ENCODE measurements around the gene G6PC1.
"Not testable (repeated sequence)": the region's sequence is repeated elsewhere in the genome, so short reads cannot be mapped to it uniquely, and the experiment has no call there.

Gene G6PC1

GRCh38 chr17:42873932-42874695 lies 26.5 kb upstream of the G6PC1 start:
- DNase-seq, result not testable (repeated sequence)

DNA sequence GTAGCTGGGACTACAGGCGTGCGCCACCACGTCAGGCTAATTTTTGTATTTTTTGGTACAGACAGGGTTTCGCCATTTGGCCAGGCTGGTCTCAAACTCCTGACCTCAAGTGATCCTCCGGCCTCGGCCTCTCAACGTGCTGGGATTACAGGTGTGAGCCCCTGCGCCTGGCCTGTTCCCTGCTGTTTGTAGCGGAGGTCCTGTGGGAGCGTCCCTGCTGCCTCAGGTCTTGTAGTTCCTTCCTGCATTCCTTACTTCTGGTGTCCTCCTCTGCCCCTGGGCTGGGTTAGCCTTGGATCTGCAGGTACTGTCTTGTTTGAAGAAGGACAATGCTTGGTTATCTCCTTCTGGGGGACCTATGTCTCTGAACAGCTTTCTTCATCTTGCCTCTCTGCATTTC lies 23.6 kb upstream of the G6PC1 start:
- DNase-seq, result no peak

DNA sequence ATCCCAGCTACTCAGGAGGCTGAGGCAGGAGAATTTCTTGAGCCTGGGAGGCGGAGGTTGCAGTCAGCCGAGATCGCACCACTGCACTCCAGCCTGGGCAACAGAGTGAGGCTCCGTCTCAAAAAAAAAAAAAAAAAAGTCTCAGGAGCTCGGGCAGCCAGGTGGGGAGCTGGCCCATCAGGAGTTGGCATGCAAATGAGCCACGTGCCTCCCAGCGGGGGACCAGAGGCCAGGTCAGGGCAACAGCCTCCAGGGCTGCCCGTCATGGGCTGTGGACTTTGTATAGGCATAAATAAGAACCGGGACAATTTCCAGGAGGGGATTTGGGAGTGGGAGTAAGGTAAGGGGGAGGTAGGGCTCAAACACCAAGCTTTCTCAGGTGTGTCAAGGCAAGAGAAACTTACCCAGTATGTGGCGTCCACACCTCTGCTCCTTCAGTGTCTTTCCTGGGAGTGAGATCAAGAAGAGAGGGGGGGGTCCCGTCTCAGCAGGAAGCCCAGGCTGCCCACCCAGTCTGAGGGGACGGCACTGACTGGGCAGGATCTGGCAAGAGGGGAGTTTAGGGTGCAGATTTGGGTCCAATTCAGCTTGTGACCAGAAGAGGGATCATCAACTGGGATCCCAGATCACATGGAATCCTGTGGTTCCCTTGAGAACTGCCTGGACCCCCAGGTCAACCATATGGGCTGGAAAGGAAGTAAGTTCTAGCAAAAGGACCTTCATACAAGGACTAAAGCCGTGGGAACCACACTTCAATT lies 22.3 kb upstream of the G6PC1 start:
- no peak for DNase-seq

DNA sequence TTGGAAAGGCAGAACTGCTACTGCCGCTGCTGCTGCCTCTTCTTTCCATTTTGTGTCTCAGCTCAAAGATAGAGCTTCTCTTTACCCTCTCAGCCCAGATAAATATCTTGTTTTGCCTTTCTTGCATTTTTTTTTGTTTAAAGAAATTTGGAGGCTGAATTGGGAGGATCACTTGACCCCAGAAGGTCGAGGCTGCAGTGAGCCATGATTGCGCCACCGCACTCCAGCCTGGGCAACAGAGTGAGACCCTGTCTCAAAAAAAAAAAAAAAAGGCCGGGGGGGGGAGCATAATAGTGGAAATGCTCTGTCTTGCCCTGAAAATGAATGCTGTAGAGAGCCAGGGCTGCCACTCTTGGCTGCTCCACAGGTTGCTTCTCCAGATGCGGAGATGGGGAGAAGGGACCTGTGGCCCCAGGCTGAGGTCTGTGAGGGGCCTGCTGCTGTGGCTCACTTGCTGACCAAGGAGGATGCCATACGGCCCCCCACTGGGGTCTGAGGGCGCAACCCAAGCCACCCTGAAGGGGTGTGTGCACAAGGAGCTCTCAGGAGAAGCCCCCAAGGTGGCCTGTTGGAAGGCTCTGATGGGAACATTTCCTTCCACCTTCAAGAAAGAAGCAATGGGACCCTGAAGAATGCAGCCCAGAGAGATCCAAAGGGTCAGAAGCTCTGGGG lies 21.5 kb upstream of the G6PC1 start:
- DNase-seq, result no peak

DNA sequence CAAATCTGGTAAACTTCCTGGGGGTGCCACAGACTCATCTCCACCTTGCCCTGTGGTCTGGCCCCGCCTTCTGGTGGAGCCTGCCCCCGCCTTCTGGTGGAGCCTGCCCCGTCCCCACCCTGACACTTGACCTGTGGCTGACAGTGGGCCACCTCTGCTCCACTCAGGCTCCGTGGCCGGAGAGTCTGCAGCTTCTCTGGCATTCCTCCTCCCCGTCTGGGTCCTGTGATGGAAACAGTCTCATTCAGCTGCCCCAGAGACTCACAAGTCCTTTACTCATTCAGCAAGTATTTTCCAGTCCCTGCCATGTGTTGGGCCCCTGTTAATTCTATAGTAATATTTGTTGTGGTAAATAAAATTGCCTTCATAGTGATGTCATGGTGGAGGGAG lies 21.0 kb upstream of the G6PC1 start:
- DNase-seq, result no peak

GRCh38 chr17:42880776-42881310 lies 19.8 kb upstream of the G6PC1 start:
- peak in 4 of 51 donors; percentile 2 to 27 (median 4) for DNase-seq

DNA sequence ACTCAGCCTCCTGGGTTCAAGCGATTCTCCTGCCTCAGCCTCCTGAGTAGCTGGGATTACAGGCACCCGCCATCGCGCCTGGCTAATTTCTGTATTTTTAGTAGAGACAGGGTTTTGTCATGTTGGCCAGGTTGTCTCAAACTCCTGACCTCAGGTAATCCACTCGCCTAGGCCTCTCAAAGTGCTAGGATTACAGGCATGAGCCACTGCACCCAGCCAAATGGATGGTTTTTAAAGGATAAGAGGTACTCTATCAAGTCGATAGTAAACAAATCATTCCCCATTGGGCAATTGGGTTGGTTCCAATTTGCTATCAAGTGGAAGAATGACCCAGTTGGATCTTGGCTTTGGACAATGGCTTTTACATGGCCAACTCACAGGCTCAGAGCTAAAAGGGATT lies 18.9 kb upstream of the G6PC1 start:
- not testable (repeated sequence) for DNase-seq

DNA sequence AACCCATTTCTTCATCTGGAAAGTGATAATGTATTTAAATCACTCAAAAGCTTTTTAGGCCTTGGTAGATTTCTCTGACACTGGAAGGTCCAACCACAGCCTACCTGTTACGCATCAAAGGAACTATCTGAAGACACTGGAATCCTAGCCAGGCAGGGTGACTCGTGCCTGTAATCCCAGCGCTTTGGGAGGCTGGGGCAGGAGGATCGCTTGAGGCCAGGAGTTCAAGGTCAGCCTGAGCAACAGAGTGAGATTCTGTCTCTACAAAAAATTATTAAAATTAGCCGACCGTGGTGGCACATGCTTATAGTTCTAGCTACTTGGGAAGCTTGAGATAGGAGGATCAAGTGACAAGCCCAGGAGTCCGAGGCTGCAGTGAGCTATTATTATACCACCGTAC lies 18.4 kb upstream of the G6PC1 start:
- no peak for DNase-seq

- DNase-seq, result no peak
These were observed 16.6 kb upstream of the G6PC1 start for GRCh38 chr17:42883802-42884558.

DNA sequence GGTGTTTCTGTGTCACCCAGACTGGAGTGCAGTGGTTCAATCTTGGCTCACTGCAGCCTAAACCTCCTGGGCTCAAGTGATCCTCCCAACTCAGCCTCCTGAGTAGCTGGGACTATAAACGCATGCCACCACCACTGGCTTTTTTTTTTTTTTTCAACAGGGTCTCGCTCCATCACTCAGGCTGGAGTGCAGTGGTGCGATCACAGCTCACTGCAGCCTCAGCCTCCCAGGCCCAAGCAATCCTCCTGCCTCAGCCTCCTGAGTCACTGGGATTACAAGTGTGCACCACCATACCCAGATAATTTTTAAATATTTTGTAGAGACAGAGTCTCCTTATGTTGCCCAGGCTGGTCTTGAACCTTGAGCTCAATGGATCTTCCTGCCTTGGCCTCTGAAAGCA lies 14.8 kb upstream of the G6PC1 start:
- not testable (repeated sequence) for DNase-seq

DNA sequence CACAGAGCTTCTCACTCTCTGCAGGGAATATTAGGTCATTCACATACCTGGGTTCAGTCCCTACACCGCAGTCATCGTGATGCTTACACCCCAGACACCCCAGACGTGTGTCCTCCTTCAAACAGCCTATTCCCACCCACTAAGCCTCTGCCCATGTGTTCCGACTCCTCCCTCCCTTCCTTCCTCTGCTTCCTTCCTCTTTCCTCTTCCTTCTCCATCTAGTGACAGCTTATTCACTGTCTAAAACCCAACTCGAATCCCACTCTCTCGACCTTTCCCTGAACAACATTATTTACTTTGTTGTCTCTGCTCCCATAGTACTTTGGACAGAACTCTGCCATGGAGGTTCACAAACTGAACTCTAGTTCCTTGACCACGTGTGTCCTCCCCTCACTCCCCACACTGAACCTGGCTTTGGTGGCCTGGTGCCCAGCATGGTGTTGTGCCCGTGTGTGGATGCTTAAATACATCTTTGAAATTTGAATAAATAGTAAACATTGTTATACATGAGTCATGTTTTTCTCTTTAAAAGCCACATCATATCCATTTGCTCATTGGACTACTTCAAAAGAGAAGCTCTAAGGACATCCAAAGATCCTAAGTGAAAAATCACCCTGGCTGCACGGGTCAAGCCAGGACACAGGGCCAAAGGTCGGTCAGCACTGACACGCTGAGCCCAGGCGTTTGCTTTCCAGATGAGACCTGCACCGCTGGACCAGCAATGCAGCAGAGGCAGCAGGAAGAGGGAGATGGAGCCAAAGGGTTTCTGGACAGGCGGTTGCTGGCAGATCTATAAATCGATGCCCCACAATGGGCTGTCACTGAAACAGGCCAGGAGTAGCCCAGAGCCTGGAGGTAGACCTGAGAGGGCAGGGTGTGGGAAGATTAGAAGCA lies 14.1 kb upstream of the G6PC1 start:
- DNase-seq, result no peak

DNA sequence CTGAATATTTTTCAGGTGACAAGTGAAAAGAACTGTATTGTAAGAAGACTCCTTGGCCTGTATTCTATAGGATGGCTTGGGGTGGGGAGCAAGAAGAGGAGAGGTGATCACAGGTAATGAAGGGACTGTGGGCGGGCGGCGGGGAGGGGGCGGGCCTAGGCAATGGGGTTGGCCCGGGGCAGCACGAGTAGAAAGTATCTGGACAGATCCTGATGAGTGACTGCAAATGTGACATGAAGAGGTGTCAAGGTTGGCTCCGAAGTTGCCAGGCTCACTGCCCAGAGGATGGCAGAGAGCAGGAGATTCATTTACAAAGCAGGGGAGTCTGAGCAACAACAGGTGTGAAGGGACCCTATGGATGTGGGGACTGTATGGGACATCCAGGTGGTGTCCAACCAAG lies 10.8 kb upstream of the G6PC1 start:
- no peak for DNase-seq

DNA sequence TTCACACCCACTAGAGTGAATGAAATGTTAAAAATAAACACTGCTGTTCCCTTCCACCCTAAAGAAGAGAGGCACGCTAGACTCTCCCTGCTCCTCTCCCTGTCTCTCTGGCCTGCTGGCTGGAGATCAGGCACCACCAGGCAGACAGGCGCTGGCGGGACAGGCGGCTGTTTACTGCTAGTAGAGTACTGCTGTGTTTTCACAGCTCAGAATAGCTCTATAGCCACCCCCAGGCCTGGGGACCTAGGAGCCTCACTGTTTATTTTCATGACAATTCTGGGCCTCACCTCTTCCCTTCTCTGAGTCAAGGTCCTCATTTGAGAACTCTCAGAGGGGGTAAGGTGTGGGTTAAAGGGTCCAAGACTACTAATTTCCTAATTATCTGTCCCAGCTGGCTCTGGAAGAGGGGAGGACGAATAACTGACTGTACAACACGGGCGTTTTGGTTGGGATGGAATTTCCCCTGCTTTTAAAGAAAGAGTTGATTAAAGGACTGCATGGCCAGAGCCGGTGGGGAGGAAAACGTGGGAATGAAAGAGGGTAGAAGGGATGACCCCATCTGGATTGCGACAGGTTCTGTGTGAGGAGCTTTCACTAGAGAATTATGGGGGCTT lies 9.0 kb upstream of the G6PC1 start:
- peak in 11 of 51 donors; percentile 2 to 55 (median 3) for DNase-seq

DNA sequence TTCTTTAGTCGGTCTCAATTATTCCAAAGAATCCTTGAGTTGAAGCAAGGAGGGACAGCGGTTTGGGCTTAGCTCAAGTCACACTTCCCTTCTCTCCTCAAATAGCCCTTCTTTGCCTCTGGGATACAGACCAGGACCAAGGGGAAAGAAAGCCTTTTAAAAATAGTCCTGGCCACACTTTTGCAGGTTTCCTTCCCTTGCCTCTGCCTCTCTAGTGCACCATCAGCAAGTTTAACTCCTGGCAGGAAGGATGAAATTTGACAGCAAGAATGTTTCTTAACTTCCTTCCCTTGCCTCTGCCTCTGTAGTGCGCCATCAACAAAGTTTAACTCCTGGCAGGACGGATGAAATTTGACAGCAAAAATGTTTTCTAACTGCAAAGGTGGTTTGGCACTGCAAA lies 7.2 kb upstream of the G6PC1 start:
- DNase-seq, result no peak

GRCh38 chr17:42894283-42895184 lies 6.1 kb upstream of the G6PC1 start:
- no peak for DNase-seq

- DNase-seq, result no peak
These were observed 5.4 kb upstream of the G6PC1 start for GRCh38 chr17:42895185-42895555.

- no peak for DNase-seq
These were observed 2.3 kb upstream of the G6PC1 start for GRCh38 chr17:42898147-42898811.

GRCh38 chr17:42899981-42900380 lies 618 bp upstream of the G6PC1 start:
- not testable (repeated sequence) for DNase-seq
